HG03460 (cell line): ENCODE results near the gene AXIN2.
"Not testable (repeated sequence)": the region's sequence is repeated elsewhere in the genome, so short reads cannot be mapped to it uniquely, and the experiment has no call there.

Source experiments
- ATAC-seq: cut with Tn5 transposase; IDR thresholded peaks from one replicate; pipeline ENCODE4 v1.9.1; 2021; ENCODE audit not compliant: unreplicated experiment

Gene AXIN2

GRCh38 chr17:65537845-65538674 lies 23.4 kb downstream of the AXIN2 start:
- no peak for ATAC-seq

DNA sequence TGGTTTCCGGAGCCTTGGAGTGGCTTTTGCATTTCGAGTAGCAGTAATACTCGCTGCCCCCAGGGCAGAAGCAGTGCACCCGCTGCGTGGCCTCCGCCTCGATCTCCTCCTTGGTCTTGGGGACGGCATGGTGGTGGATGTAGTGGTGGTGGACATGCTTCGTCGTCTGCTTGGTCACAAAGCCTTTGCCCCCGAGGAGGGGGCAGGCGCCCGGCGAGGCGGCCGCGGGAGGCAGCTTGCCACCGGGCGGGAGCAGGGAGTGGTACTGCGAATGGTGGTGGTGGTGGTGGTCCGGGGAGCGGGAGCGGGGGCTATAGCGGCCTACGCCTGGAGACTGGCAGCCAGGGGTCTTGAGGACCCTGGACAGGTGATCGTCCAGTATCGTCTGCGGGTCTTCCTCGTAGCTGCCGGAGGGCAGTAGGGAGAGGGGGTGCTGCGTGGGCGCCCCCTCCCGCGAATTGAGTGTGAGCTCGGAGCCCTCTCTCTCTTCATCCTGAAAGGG lies 24.1 kb downstream of the AXIN2 start:
- no peak for ATAC-seq

GRCh38 chr17:65536573-65537342 lies 24.7 kb downstream of the AXIN2 start:
- ATAC-seq: no peak

DNA sequence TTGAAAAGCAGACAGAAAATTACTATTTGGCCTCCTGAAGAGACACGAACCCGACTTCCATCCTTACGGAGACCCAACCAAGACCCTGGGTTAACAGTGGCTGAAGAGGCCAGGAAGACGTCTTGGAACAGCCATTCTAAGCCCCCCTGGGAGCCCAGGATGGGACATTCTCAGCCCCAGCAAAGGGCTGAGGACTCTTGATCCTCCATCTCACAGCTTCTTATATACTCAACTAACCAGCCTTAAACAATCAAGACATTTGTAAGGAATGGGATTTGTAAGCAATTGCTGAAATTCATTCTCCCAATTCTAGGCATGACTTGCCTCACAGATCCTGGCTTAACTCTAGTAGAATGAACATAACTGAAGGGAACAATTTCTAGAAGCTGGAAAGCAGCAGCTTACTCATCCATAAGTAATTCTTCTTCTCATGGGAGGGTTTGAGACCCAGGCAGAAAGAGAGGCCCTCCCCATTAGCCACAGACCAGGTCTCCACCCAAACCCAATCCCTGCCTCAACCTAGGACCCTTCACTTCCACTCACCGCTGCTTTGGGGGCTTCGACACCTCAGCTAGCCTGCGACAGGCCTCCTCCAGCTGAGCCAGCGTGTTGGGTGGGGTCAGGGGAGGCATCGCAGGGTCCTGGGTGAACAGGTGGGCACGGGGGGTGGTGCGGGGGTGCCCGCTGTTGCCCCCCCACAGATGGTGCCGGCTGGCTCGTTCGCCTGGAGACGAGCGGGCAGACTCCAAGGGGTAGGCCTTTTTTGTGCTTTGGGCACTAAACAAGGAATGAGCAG lies 25.5 kb downstream of the AXIN2 start:
- ATAC-seq: no peak

DNA sequence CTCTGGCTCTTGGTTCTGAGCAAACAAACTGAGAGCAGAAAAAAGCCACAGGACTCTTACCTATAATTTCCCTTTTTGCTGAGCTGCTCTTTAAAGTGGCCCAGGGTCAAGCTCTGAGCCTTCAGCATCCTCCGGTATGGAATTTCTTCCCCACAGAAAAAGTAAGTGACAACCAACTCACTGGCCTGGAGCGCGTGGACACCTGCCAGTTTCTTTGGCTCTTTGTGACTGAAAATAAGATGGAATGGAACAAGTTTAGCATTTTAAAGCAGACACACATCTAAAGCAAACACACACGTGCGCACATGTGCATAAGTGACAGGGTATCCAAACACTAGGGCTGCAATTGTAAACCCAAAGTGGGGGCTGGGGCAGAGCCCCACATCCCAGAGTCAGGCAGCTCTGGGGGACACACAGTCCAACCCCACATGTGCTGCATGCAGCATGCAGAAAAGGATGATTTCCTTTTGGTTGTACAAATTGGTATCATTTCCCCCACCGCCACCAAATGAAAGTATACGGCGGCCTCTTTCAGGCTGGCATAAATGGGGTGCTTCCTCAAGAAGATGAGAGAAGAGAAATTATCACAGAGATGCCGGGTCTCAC lies 27.5 kb downstream of the AXIN2 start:
- no peak for ATAC-seq

DNA sequence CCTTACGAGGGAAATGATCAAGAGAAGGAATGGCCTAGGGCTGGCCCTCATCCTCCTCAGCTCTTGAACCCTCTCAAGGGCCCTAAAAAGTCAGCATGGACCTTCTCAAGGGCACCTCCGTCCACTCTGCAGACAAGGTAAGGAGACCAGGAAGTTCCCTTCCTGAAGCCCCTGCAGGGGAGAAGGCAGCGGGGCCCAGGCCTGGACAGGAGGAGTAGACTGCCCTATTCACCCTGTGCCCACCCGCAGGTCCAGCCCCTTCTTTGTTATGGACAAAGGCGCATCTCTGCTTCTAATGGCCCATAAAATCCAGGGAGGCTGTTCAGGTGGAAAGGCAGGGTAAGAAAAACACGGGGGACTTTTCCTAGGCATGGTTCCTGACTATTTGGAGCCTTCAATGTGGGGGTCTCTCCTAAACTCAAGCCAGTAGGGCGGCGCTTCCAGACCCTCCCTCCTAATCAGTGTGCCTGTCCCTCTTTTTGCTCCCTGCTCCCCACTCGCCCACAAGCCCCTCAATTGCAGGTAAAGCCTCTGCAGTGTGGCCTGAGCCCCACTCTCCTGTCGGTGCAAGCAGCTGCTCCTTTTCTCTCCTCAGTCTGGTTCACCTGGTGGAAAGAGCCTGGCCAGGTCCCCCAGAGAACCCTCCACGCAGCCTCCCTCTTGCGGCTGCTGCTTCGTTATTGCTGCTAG lies 28.2 kb downstream of the AXIN2 start:
- ATAC-seq: no peak

- no peak for ATAC-seq
Observed at GRCh38 chr17:65532101-65532890, 29.2 kb downstream of the AXIN2 start.

GRCh38 chr17:65531256-65532100 lies 30.0 kb downstream of the AXIN2 start:
- no peak for ATAC-seq

- no peak for ATAC-seq
Observed at GRCh38 chr17:65530523-65531255, 30.8 kb downstream of the AXIN2 start.

- no peak for ATAC-seq
Observed at GRCh38 chr17:65529761-65530522, 31.5 kb downstream of the AXIN2 start.

- no peak for ATAC-seq
Observed at GRCh38 chr17:65529040-65529633, 32.3 kb downstream of the AXIN2 start.

GRCh38 chr17:65527857-65528591 lies 33.4 kb downstream of the AXIN2 start:
- ATAC-seq: no peak

DNA sequence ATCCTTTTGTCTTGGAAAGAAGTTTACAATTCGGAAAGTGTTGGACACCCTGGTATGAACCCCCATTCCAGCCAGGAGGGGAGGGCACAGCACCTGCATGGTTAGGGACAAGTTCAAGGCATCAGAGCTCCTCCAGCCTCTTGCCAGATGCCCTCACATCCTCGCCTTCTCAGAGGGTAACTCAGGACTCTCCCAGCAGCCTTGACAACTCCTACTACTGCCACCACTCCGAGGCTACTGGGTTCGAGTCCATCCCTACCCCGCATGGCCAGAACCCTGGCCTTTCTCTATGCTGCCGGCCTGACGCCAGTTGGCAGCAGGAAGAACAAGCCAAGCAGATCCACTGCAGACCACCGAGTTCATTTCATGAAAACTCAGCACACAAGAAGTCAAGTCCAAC lies 34.1 kb downstream of the AXIN2 start:
- no peak for ATAC-seq

DNA sequence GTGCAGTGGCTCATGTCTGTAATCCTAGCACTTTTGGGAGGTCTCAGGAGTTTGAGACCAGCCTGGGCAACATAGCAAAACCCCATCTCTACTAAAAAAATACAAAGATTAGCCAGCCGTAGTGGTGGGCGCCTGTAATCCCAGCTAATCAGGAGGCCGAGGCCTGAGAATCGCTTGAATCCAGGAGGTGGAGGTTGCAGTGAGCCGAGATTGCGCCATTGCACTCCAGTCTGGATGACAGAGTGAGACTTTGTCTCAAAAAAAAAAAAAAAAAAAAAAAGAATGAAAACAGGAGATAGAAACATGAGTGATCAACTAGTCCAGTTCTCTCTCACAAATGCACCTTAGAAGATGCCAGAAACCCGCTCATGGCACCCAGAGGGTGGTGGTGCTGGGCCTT lies 34.6 kb downstream of the AXIN2 start:
- not testable (repeated sequence) for ATAC-seq

- ATAC-seq: no peak
Observed at GRCh38 chr17:65523853-65524664, 37.4 kb downstream of the AXIN2 start.
